Natural killer cell (primary cell): ENCODE data around the gene STK32B. TPM values are rescaled to one million over a fixed set of nuclear protein-coding genes. Genes with fewer than 3 reads are reported as not detected.

Experiments used
- ATAC-seq, 3 donors: fragments of 150-1000 bp in 2 of 3; fragments of 200-7000 bp in 1 of 3; cut with Tn5 transposase; 1 replicate in 1 of 3; 2 replicates in 2 of 3; pipeline ENCODE4 v1.10.0; 2021; ENCODE audit warnings: mild to moderate bottlenecking in 2 of 3, moderate library complexity in 2 of 3
- DNase-seq, 2 donors: peaks; one replicate each; pipeline versions ENCODE4 v3.0.0 to v3.0.0-alpha.2; 2013 to 2021; ENCODE audit warnings: mixed read lengths in 1 of 2
- H3K27ac ChIP-seq: one replicate; pipeline ENCODE4 v1.5.1; 2013; ENCODE audit warnings: mild to moderate bottlenecking, low read length
- H3K27me3 ChIP-seq: one replicate; pipeline ENCODE4 v1.6.1; 2013; ENCODE audit warnings: low read length; ENCODE audit not compliant: control insufficient read depth, insufficient read depth
- H3K36me3 ChIP-seq: one replicate; pipeline ENCODE4 v1.6.1; 2013; ENCODE audit warnings: low read length; ENCODE audit not compliant: control insufficient read depth, insufficient read depth
- H3K4me1 ChIP-seq: one replicate; pipeline ENCODE4 v1.6.1; 2013; ENCODE audit warnings: low read length; ENCODE audit not compliant: control insufficient read depth, insufficient read depth
- H3K4me3 ChIP-seq: one replicate; pipeline ENCODE4 v1.5.1; 2013; ENCODE audit warnings: low read length
- H3K9me3 ChIP-seq: one replicate; pipeline ENCODE4 v1.6.1; 2013; ENCODE audit warnings: low read length; ENCODE audit not compliant: control insufficient read depth, insufficient read depth
- H3K27ac Mint-ChIP-seq, 2 donors: one replicate each; pipeline ENCODE4 v1.8.0; 2022; ENCODE audit warnings: mild to moderate bottlenecking in 2 of 2, mixed read lengths in 2 of 2, moderate library complexity in 1 of 2
- H3K27me3 Mint-ChIP-seq, 2 donors: one replicate each; pipeline ENCODE4 v1.8.0; 2022; ENCODE audit warnings: low read depth in 2 of 2, mixed read lengths in 2 of 2
- H3K36me3 Mint-ChIP-seq: one replicate; pipeline ENCODE4 v1.8.0; 2022; ENCODE audit warnings: mixed read lengths
- H3K4me1 Mint-ChIP-seq, 2 donors: one replicate each; pipeline ENCODE4 v1.8.0; 2022; ENCODE audit warnings: mixed read lengths in 2 of 2
- H3K4me3 Mint-ChIP-seq: one replicate; pipeline ENCODE4 v1.8.0; 2022; ENCODE audit warnings: mild to moderate bottlenecking, moderate library complexity, mixed read lengths
- H3K9me3 Mint-ChIP-seq, 2 donors: one replicate each; pipeline ENCODE4 v1.8.0; 2022; ENCODE audit warnings: mixed read lengths in 2 of 2
- CTCF ChIP-seq: fragments of 200-600 bp; IDR thresholded peaks from one replicate; pipeline ENCODE4 v1.8.0; 2022; ENCODE audit warnings: antibody characterized with exemption
- WGBS: methylation state at CpG from one replicate; pipeline ENCODE4 v1.1.7; 2013; ENCODE audit warnings: missing lambda C conversion rate; ENCODE audit not compliant: insufficient coverage; 5-methylcytosine and 5-hydroxymethylcytosine counted together
- intact Hi-C: fragments of 100-400 bp; cut with micrococcal nuclease; formaldehyde crosslinking; loops from one replicate; pipeline ENCODE4 v1.14.2; 2022
- total RNA-seq, 4 donors: library from RNA; stranded (reverse); fragments of 120-200 nt in 1 of 4; gene quantifications; one replicate each; pipeline versions ENCODE4 v1.2.3 to v1.2.4, GENCODE V29; 2013 to 2022

Gene STK32B
- total RNA-seq, 3 donors from 2014 or later (not counting 1 experiment from before 2014, with no cell fraction given): 0.32 to 0.33 TPM; not detected in 1

GRCh38 chr4:5412296-5412695 lies 361.0 kb downstream of the STK32B start:
- Histone ChIP-seq H3K9me3 (peaks cover 5% of the 10 kb centered on the region), H3K4me3 (no peak overlapping the region), H3K27ac (no peak overlapping the region), H3K4me1 (no peaks in the 10 kb centered on the region), H3K27me3 (no peaks in the 10 kb centered on the region), H3K36me3 (no peaks in the 10 kb centered on the region)
- Mint-ChIP-seq H3K4me3 (no peak overlapping the region), H3K9me3 (peaks cover 2% of the 10 kb centered on the region in 2 donors), H3K27ac (no peak overlapping the region), H3K36me3 (no peaks in the 10 kb centered on the region), H3K27me3 (peaks cover 0 to 4% of the 10 kb centered on the region in 2 donors), H3K4me1 (no peaks in the 10 kb centered on the region)
- WGBS: 78% methylated on average over 4 of the region's 4 CpGs
- intact Hi-C loops: no loop called here
- no peak for TF ChIP-seq CTCF
- DNase-seq (no peak), ATAC-seq (no peak)

- Histone ChIP-seq H3K36me3 (no peaks in the 10 kb centered on the region), H3K27me3 (no peaks in the 10 kb centered on the region), H3K9me3 (peaks cover 5% of the 10 kb centered on the region), H3K27ac (no peak overlapping the region), H3K4me1 (no peaks in the 10 kb centered on the region), H3K4me3 (no peak overlapping the region)
- no peaks in the 10 kb centered on the region for H3K36me3 Mint-ChIP-seq
- H3K4me3 Mint-ChIP-seq: no peak overlapping the region
- peaks cover 3 to 5% of the 10 kb centered on the region in 2 donors for H3K9me3 Mint-ChIP-seq
- 100% methylated on average over 1 of the region's 1 CpG for whole genome bisulfite sequencing
- H3K4me1 Mint-ChIP-seq: no peaks in the 10 kb centered on the region
- no peak overlapping the region for H3K27ac Mint-ChIP-seq
- DNase-seq (no peak), ATAC-seq (no peak)
- intact Hi-C loops: no loop called here
- no peak for TF ChIP-seq CTCF
- peaks cover 0 to 4% of the 10 kb centered on the region in 2 donors for H3K27me3 Mint-ChIP-seq
Measured at GRCh38 chr4:5412751-5413150, 361.5 kb downstream of the STK32B start.

- Histone ChIP-seq H3K27me3 (no peaks in the 10 kb centered on the region), H3K36me3 (no peaks in the 10 kb centered on the region), H3K9me3 (peaks cover 8% of the 10 kb centered on the region), H3K4me3 (no peak overlapping the region), H3K27ac (no peak overlapping the region), H3K4me1 (no peaks in the 10 kb centered on the region)
- 51% methylated on average over 5 of the region's 7 CpGs for WGBS
- Mint-ChIP-seq H3K4me3 (no peak overlapping the region), H3K36me3 (no peaks in the 10 kb centered on the region), H3K9me3 (peaks cover 3 to 5% of the 10 kb centered on the region in 2 donors), H3K27ac (no peak overlapping the region), H3K27me3 (peaks cover 5 to 9% of the 10 kb centered on the region in 2 donors), H3K4me1 (no peaks in the 10 kb centered on the region)
- no peak for DNase-seq
- no peak for TF ChIP-seq CTCF
- intact Hi-C loops: no loop called here
- no peak for ATAC-seq
Measured at GRCh38 chr4:5416637-5417036, 365.4 kb downstream of the STK32B start.

DNA sequence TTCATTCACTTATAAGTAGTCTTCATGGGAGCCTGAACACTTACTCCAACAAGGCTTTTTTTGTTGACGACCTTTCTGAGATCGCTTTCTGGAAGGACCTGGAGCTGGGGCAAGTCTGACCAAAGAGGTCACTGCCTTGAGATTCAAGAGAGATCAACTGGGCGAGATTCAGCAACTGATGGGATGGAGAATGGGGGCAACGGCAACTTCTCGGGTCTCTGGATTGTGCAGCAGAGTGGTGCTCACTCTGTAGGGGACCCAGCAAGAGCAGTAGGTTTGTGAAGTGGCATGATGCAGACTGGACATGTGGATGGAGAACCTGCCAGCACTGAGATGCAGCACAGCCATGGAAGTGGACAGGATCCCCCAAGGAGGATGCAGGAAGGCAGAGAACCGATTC lies 369.0 kb downstream of the STK32B start:
- ATAC-seq (no peak), DNase-seq (no peak)
- H3K36me3 ChIP-seq: no peaks in the 10 kb centered on the region
- Mint-ChIP-seq H3K4me3 (no peak overlapping the region), H3K9me3 (peaks cover 3 to 5% of the 10 kb centered on the region in 2 donors), H3K27ac (no peak overlapping the region), H3K4me1 (no peaks in the 10 kb centered on the region), H3K27me3 (peaks cover 5 to 11% of the 10 kb centered on the region in 2 donors), H3K36me3 (no peaks in the 10 kb centered on the region)
- TF ChIP-seq CTCF: no peak
- intact Hi-C loops: no loop called here
- H3K9me3 ChIP-seq: peaks cover 8% of the 10 kb centered on the region
- WGBS: 84% methylated on average over 6 of the region's 6 CpGs
- H3K4me1 ChIP-seq: no peaks in the 10 kb centered on the region
- H3K4me3 ChIP-seq: no peak overlapping the region
- no peak overlapping the region for H3K27ac ChIP-seq
- no peaks in the 10 kb centered on the region for H3K27me3 ChIP-seq
